ENCODE measurements around the gene SF3A2. TPM values are rescaled to one million over a fixed set of nuclear protein-coding genes. Genes with fewer than 3 reads are reported as not detected.

SF3A2 gene
- total RNA-seq, 1 donor from 2014 or later, result 129 TPM

DNA sequence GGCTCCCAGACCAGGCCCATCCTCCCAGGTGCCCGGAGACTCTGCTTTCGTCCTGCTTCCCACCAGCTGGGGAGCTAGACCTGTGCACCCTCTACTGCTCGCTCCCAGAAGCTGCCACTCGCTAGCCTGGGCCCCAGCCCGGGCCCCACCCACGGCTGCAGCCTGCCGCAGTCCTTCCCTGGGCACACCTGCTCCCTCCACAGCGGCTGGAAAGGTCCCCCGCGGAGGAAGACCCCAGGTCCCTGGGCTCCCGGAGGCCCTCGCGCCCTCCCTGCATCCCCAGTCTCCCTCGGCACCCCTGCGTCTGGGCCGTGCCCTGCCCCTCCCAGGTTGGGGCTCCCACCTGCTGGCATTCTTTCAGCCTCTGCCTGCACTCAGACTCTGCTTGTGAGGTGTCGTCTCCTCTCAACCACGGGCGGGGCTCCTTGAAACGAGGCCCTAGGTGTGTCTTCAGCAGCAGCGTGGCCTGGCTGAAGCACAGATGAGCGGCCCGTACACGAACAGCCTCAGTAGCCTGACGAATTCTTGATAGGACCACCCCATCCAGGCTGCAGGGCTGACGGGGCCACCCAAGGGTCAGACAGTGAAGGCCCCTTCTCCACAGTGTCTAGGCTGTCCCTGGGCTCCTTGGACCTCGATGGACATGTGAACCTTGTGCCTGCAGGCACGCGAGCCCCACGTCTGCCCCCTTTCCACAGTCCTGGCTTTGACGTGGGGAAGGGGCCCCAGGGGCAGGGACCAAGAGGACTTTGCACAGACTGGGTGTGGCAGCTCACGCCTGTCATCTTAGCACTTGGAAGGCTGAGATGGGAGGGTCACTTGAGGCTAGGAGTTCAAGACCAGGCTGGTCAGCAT, 44.9 kb upstream of the SF3A2 start:
- no peak for DNase-seq (ENCODE audit: extremely low spot score, unreplicated experiment)
- Mint-ChIP-seq H3K27ac (no peak overlapping the region), H3K9me3 (no peaks in the 10 kb centered on the region), H3K4me3 (no peak overlapping the region), H3K4me1 (ENCODE audit: unreplicated experiment) (peaks cover under 1% of the 10 kb centered on the region), H3K27me3 (no peaks in the 10 kb centered on the region), H3K36me3 (peaks cover 7% of the 10 kb centered on the region)
- TF ChIP-seq, protein P1, sequence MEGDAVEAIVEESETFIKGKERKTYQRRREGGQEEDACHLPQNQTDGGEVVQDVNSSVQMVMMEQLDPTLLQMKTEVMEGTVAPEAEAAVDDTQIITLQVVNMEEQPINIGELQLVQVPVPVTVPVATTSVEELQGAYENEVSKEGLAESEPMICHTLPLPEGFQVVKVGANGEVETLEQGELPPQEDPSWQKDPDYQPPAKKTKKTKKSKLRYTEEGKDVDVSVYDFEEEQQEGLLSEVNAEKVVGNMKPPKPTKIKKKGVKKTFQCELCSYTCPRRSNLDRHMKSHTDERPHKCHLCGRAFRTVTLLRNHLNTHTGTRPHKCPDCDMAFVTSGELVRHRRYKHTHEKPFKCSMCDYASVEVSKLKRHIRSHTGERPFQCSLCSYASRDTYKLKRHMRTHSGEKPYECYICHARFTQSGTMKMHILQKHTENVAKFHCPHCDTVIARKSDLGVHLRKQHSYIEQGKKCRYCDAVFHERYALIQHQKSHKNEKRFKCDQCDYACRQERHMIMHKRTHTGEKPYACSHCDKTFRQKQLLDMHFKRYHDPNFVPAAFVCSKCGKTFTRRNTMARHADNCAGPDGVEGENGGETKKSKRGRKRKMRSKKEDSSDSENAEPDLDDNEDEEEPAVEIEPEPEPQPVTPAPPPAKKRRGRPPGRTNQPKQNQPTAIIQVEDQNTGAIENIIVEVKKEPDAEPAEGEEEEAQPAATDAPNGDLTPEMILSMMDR (conservative IDR thresholded peaks at IDR 0.05), result no peak

DNA sequence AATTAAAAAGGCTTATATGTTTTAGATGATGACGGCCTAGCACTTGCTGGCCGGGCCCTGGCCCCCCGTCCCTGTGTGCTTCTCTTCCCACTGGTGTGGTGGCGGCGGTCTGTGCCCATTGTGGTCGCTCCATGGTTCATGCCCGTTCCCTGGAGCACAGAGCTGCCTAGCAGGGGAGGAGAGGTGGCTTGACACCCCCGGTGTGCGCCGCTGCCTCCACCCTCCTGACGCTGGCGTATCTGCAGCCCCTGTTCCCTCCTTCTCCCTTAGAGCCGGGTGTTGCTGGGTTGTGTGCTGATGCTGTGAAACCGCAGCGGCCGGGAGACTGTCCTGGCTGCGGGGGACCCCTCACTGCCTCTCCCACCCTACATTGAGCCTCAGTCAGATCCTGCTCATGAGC, 43.8 kb upstream of the SF3A2 start:
- H3K9me3 Mint-ChIP-seq, result no peaks in the 10 kb centered on the region
- DNase-seq (ENCODE audit: extremely low spot score, unreplicated experiment), result no peak
- peaks cover 7% of the 10 kb centered on the region for H3K36me3 Mint-ChIP-seq
- H3K27ac Mint-ChIP-seq, result no peak overlapping the region
- TF ChIP-seq, protein P1 (conservative IDR thresholded peaks at IDR 0.05), result no peak
- H3K4me1 Mint-ChIP-seq (ENCODE audit: unreplicated experiment), result no peaks in the 10 kb centered on the region
- no peak overlapping the region for H3K4me3 Mint-ChIP-seq
- no peaks in the 10 kb centered on the region for H3K27me3 Mint-ChIP-seq

DNA sequence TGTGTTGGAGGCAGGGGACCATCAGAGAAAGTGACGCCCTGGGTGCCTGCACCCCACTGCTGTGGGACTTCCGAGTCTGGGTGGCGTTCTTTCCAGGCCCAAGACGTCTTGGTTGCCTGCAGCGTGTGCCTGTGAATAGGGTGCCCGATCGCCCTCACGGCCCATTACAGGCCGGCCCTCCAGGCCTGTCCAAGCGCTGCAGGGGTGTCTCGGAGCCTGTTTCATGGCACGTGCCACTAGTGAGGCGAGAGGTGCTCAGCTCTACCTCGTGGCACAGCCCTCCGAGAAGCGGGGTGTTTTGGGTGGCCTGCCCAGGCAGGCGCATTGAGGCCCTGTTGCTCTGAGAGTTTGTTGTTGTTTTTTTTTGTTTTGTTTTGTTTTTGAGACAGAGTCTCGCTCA, 42.8 kb upstream of the SF3A2 start:
- H3K27ac Mint-ChIP-seq, result no peak overlapping the region
- H3K4me1 Mint-ChIP-seq (ENCODE audit: unreplicated experiment), result peaks cover 2% of the 10 kb centered on the region
- no peak overlapping the region for H3K4me3 Mint-ChIP-seq
- H3K36me3 Mint-ChIP-seq, result peaks cover 8% of the 10 kb centered on the region
- TF ChIP-seq, protein P1 (conservative IDR thresholded peaks at IDR 0.05), result no peak
- DNase-seq (ENCODE audit: extremely low spot score, unreplicated experiment), result no peak
- no peaks in the 10 kb centered on the region for H3K9me3 Mint-ChIP-seq
- no peaks in the 10 kb centered on the region for H3K27me3 Mint-ChIP-seq

DNA sequence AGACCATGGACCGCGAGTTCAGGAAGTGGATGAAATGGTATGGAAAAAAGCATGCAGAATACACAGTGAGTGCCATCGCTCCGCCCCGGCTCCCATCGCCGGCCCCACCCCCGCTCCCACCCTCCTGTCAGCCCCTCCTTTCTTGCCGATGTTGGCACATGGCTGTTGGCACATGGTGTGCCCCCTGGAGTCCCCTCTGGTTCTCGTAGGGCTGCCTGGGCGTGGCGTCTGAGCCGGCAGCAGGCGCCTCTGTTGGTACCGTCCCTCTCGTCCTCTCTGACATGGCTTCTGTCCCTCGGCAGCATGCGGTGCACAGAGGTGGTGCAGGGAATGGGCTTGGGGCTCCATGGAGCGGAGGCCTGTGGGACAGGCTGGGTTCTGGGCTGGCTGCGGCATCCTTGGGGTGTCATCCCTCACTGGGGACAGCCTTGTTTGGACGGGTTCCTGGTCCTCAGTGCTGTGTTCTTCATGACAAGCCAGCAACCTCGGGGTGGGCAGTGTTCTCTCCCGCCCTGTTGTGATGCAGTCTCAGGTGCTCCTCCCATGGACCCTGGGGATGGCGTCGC, 42.0 kb upstream of the SF3A2 start:
- H3K36me3 Mint-ChIP-seq, result peaks cover 11% of the 10 kb centered on the region
- peaks cover 5% of the 10 kb centered on the region for H3K4me1 Mint-ChIP-seq (ENCODE audit: unreplicated experiment)

DNA sequence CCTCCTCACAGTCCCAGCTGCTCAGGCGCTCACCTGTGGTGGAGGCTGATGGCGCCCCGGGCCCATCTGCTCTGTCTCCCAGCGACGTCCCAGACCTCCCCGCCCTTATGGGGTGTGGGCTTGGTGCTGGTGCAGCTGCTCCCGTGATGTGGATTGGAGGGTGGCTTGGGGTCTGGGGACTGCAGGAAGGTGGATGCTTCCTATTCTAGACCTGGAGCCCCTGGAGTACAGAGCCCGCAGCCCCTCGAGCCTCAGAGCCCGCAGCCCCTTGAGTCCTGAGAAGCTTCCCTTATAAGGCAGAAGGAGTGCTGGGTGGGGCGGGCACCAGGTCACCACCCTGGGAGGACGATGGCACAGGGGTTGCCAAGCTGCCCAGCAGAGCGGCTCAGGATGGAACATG, 41.3 kb upstream of the SF3A2 start:
- no peak overlapping the region for H3K27ac Mint-ChIP-seq
- H3K36me3 Mint-ChIP-seq, result peaks cover 11% of the 10 kb centered on the region
- H3K9me3 Mint-ChIP-seq, result no peaks in the 10 kb centered on the region
- DNase-seq (ENCODE audit: extremely low spot score, unreplicated experiment), result no peak
- TF ChIP-seq, protein P1 (conservative IDR thresholded peaks at IDR 0.05), result no peak
- no peak overlapping the region for H3K4me3 Mint-ChIP-seq
- H3K27me3 Mint-ChIP-seq, result no peaks in the 10 kb centered on the region
- H3K4me1 Mint-ChIP-seq (ENCODE audit: unreplicated experiment), result peaks cover 5% of the 10 kb centered on the region

More for the DNA sequence above, 42.0 kb upstream of the SF3A2 start:
- no peak for DNase-seq (ENCODE audit: extremely low spot score, unreplicated experiment)
- Mint-ChIP-seq H3K27me3 (no peaks in the 10 kb centered on the region), H3K9me3 (no peaks in the 10 kb centered on the region), H3K4me3 (no peak overlapping the region), H3K27ac (no peak overlapping the region)
- TF ChIP-seq, protein P1 (conservative IDR thresholded peaks at IDR 0.05), result no peak

Data from type B pancreatic cell (in vitro differentiated cells).